ENCODE results near the gene ASB18. TPM values are rescaled to one million over a fixed set of nuclear protein-coding genes. Genes with fewer than 3 reads are reported as not detected.

Gene ASB18
- total and polyA plus RNA-seq, 2 of the 4 experiments (the other 2 are of a cell fraction) = not detected

DNA sequence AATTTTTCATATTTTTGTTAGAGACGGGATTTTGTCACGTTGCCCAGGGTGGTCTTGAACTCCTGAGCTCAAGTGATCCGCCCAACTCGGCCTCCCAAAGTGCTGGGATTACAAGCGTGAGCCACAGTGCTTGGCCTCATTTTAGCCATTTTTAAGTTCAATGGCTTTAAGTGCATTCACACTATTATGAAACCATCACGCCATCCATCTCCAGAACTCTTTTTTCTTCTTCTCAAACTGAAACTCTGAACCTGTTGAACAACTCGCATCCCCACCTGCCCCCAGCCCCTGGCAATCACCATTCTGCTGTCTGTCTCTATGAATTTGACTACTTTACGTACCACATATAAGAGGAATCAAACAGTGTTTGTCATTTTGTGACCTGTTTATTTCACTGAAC, 31.3 kb upstream of the ASB18 start:
- 68% methylated on average over 5 of the region's 8 CpGs; no CpG with 5 or more reads in 1 of the 2 experiments for WGBS, 2 experiments (ENCODE audit: extremely low coverage in 2 of 2, insufficient read length in 1 of 2)
- H3K9ac ChIP-seq (ENCODE audit: low read depth, low read length) = no peak overlapping the region
- no peaks in the 10 kb centered on the region for H3K27me3 ChIP-seq (ENCODE audit: control insufficient read depth, insufficient read depth, low read length)
- H2BK20ac ChIP-seq (ENCODE audit: low read depth, low read length) = no peak overlapping the region
- no peaks in the 10 kb centered on the region for H3K9me3 ChIP-seq (ENCODE audit: control insufficient read depth, insufficient read depth, low read length)
- no peak overlapping the region for H3K4me2 ChIP-seq (ENCODE audit: low read depth, low read length)
- H2BK15ac ChIP-seq (ENCODE audit: low read depth, low read length) = no peak overlapping the region
- H3K4me1 ChIP-seq (ENCODE audit: control insufficient read depth, insufficient read depth, low read length) = no peaks in the 10 kb centered on the region
- dilution Hi-C loops (cut with HindIII; ENCODE audit: low sequenced_read_pairs, unreplicated experiment) = no loop called here
- no peak for DNase-seq
- H3K14ac ChIP-seq (replicated peaks; ENCODE audit: low read depth, low read length) = no peak overlapping the region
- TF ChIP-seq CEBPB (IDR thresholded peaks at IDR 0.05; ENCODE audit: low read depth, low read length) (no peak), CHD1 (IDR thresholded peaks at IDR 0.05; ENCODE audit: low read depth, low read length) (no peak), RAD21 (IDR thresholded peaks at IDR 0.05; ENCODE audit: low read length) (no peak), POLR2A (IDR thresholded peaks at IDR 0.05; ENCODE audit: low read depth, low read length) (no peak), RFX5 (IDR thresholded peaks at IDR 0.05; ENCODE audit: low read depth, low read length) (no peak), MXI1 (IDR thresholded peaks at IDR 0.05; ENCODE audit: borderline replicate concordance, low read depth, low read length) (no peak), FOS (IDR thresholded peaks at IDR 0.05; ENCODE audit: low read depth, low read length) (no peak)
- H3K18ac ChIP-seq (ENCODE audit: low read depth, low read length) = no peak overlapping the region
- H4K20me1 ChIP-seq (ENCODE audit: insufficient read depth, low read length) = no peaks in the 10 kb centered on the region
- no peak overlapping the region for H2AFZ ChIP-seq (replicated peaks; ENCODE audit: low read length, poor library complexity)
- H2AK9ac ChIP-seq (replicated peaks; ENCODE audit: low read depth, low read length, poor library complexity) = no peak overlapping the region
- no peak overlapping the region for H3K4ac ChIP-seq (ENCODE audit: low read depth, low read length)
- BruUV-seq (replicated peaks) = no TSS peak
- no peak for ATAC-seq (ENCODE audit: low read depth)
- H2AK5ac ChIP-seq (ENCODE audit: low read depth, low read length) = no peak overlapping the region
- no peak overlapping the region for H4K5ac ChIP-seq (ENCODE audit: low read depth, low read length)
- CTCF ChIA-PET = no interaction called here
- no peak overlapping the region for H3K4me3 ChIP-seq (ENCODE audit: insufficient read depth, low read depth, low read length)
- H2BK120ac ChIP-seq (ENCODE audit: low read depth, low read length) = no peak overlapping the region
- no peak overlapping the region for H3K23ac ChIP-seq (ENCODE audit: low read depth, low read length)
- POLR2A ChIA-PET (ENCODE audit: unreplicated experiment) = no interaction called here
- H3K36me3 ChIP-seq (ENCODE audit: control insufficient read depth, insufficient read depth, low read length) = no peaks in the 10 kb centered on the region
- H3K9me1 ChIP-seq (ENCODE audit: insufficient read depth, low read length) = no peaks in the 10 kb centered on the region
- H4K8ac ChIP-seq (ENCODE audit: low read depth in 2 of 2, low read length in 2 of 2) = no peak overlapping the region
- in situ Hi-C loops (cut with MboI; ENCODE audit: low sequenced_read_pairs) = no loop called here
- H2BK5ac ChIP-seq (ENCODE audit: low read depth, low read length, poor library complexity, severe bottlenecking) = no peak overlapping the region
- no peak overlapping the region for H3K56ac ChIP-seq (ENCODE audit: extremely low read depth, insufficient read depth, low read length)
- intact Hi-C loops (cut with micrococcal nuclease) = no loop called here
- no peaks in the 10 kb centered on the region for H3K79me1 ChIP-seq (ENCODE audit: low read depth in 1 of 2, low read length in 2 of 2)
- H3K27ac ChIP-seq (ENCODE audit: insufficient read depth, low read length) = no peak overlapping the region
- H4K91ac ChIP-seq (ENCODE audit: insufficient read depth, low read depth, low read length) = no peak overlapping the region
